SU-DHL-6 (cell line): Measurements from ENCODE around the gene PLEKHG3.

Experiments
- H2AFZ ChIP-seq: fragments of 200-600 bp; sonication (generic); 2 replicates; pipeline ENCODE4 v1.6.1; 2014; ENCODE audit warnings: low read depth, mild to moderate bottlenecking, moderate library complexity, mixed read lengths, antibody characterized with exemption, low read length; ENCODE audit not compliant: severe bottlenecking
- H3F3A ChIP-seq: fragments of 200-600 bp; shearing (Covaris generic); 2 replicates; pipeline ENCODE4 v1.6.0; 2016; ENCODE audit warnings: antibody characterized with exemption, mild to moderate bottlenecking; ENCODE audit not compliant: insufficient read depth
- H3K27ac ChIP-seq: fragments of 200-600 bp; sonication (generic); 2 replicates; pipeline ENCODE4 v1.5.1; 2016; ENCODE audit warnings: low read depth, mild to moderate bottlenecking, low read length, moderate library complexity, mixed read lengths
- H3K27me3 ChIP-seq: fragments of 200-600 bp; sonication (generic), shearing (Covaris generic); 2 replicates; pipeline ENCODE4 v1.6.0; 2014; ENCODE audit warnings: mild to moderate bottlenecking, low read length
- H3K36me3 ChIP-seq: fragments of 200-600 bp; sonication (generic); 2 replicates; pipeline ENCODE4 v1.6.1; 2014; ENCODE audit warnings: mild to moderate bottlenecking, low read length, mixed read lengths
- H3K4me2 ChIP-seq: fragments of 300-600, 200-600 bp; shearing (Covaris generic), sonication (generic); 2 replicates; pipeline ENCODE4 v1.6.0; 2014; ENCODE audit warnings: low read length, low read depth, mild to moderate bottlenecking; ENCODE audit not compliant: poor library complexity, severe bottlenecking
- H3K4me3 ChIP-seq: fragments of 200-600 bp; sonication (generic); 2 replicates; pipeline ENCODE4 v1.5.1; 2014; ENCODE audit warnings: antibody characterized with exemption, low read length, mild to moderate bottlenecking, mixed read lengths; ENCODE audit not compliant: insufficient read depth, poor library complexity, severe bottlenecking
- H3K79me2 ChIP-seq: fragments of 200-600 bp; sonication (generic); 2 replicates; pipeline ENCODE4 v1.6.1; 2014; ENCODE audit warnings: mild to moderate bottlenecking, low read length, moderate library complexity; ENCODE audit not compliant: insufficient read depth
- H3K9ac ChIP-seq: fragments of 200-600 bp; sonication (generic); 2 replicates; pipeline ENCODE4 v1.7.0; 2014; ENCODE audit warnings: mild to moderate bottlenecking, low read length
- H3K9me2 ChIP-seq: fragments of 200-600 bp; sonication (generic); replicated peaks from 2 replicates; pipeline ENCODE4 v1.6.1; 2014; ENCODE audit warnings: low read length; ENCODE audit not compliant: insufficient read depth
- H3K9me3 ChIP-seq: fragments of 200-600 bp; sonication (generic); 2 replicates; pipeline ENCODE4 v1.6.1; 2014; ENCODE audit warnings: low read length, mixed read lengths; ENCODE audit not compliant: insufficient read depth
- H4K20me1 ChIP-seq: fragments of 200-600 bp; sonication (generic); 2 replicates; pipeline ENCODE4 v1.6.1; 2014; ENCODE audit warnings: low read depth, mild to moderate bottlenecking, antibody characterized with exemption, low read length, moderate library complexity, mixed read lengths
- EZH2phosphoT487 ChIP-seq: fragments of 200-600 bp; sonication (generic), shearing (Covaris generic); conservative IDR thresholded peaks from 2 replicates; pipeline ENCODE4 v1.6.1; 2018; ENCODE audit warnings: mild to moderate bottlenecking, antibody characterized with exemption, low read length, moderate library complexity, mixed read lengths
- TF ChIP-seq, protein P1 (sequence below): fragments of 200-600 bp; sonication (generic); IDR thresholded peaks from one replicate; pipeline ENCODE4 v1.5.1; 2017; ENCODE audit warnings: antibody characterized with exemption, mild to moderate bottlenecking, low read length, moderate library complexity; ENCODE audit not compliant: insufficient read depth, poor library complexity, severe bottlenecking

The PLEKHG3 gene

DNA sequence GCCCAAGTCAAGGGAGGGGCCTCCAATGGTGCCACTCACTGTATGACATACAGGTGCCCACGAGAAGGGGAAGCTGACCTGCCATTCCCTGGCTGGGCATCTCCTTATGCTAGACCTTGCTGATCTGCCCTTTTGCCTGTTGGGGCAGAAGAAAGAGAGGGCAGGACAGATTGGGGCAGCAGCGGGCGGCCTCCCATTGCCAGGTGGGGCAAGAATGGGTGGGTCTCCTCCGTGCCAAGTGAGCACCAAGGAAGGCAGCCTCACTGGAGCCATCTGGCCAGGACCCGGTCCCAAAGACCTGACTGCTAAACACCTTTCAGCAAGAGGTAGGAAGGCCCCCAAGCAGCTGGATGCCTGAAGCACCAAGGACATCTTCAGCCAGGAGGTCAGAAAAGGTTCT is 50.5 kb downstream of the PLEKHG3 start:
- no peak for TF ChIP-seq EZH2phosphoT487
- TF ChIP-seq, protein P1, sequence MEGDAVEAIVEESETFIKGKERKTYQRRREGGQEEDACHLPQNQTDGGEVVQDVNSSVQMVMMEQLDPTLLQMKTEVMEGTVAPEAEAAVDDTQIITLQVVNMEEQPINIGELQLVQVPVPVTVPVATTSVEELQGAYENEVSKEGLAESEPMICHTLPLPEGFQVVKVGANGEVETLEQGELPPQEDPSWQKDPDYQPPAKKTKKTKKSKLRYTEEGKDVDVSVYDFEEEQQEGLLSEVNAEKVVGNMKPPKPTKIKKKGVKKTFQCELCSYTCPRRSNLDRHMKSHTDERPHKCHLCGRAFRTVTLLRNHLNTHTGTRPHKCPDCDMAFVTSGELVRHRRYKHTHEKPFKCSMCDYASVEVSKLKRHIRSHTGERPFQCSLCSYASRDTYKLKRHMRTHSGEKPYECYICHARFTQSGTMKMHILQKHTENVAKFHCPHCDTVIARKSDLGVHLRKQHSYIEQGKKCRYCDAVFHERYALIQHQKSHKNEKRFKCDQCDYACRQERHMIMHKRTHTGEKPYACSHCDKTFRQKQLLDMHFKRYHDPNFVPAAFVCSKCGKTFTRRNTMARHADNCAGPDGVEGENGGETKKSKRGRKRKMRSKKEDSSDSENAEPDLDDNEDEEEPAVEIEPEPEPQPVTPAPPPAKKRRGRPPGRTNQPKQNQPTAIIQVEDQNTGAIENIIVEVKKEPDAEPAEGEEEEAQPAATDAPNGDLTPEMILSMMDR = no peak
- Histone ChIP-seq H3K27me3 (no peaks in the 10 kb centered on the region), H3K79me2 (no peaks in the 10 kb centered on the region), H3K9me2 (no peaks in the 10 kb centered on the region), H2AFZ (no peak overlapping the region), H3K27ac (no peak overlapping the region), H3K36me3 (no peaks in the 10 kb centered on the region), H3K9me3 (no peaks in the 10 kb centered on the region), H3K4me2 (no peak overlapping the region), H3K4me3 (no peak overlapping the region), H3K9ac (no peak overlapping the region), H3F3A (no peaks in the 10 kb centered on the region), H4K20me1 (no peaks in the 10 kb centered on the region)

DNA sequence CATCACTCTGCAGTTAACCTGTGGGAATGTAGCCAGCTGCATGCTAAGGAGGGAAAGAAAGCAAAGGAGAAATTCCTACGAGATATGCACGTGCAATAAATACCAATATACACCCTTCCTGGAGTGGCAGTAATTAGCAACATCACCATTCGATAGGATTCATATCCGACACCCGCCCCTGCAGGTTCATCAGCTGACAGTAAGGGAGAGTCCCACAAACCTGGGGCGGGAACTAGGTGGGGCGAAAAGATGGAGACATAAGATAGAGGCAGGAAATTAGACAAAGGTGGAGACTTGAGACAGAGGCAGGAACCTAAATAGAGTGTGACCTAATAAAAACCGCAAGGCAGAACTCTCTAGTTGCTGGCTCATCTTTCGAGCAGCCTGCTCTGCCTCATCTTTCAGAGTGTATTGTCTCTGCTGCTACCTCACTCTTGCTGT is 51.6 kb downstream of the PLEKHG3 start:
- no peak overlapping the region for H3K4me2 ChIP-seq
- no peaks in the 10 kb centered on the region for H3K36me3 ChIP-seq
- H3K27ac ChIP-seq = no peak overlapping the region
- TF ChIP-seq, protein P1 = no peak
- TF ChIP-seq EZH2phosphoT487 = no peak
- H3K9me3 ChIP-seq = no peaks in the 10 kb centered on the region
- H2AFZ ChIP-seq = no peak overlapping the region
- no peak overlapping the region for H3K9ac ChIP-seq
- no peaks in the 10 kb centered on the region for H3K79me2 ChIP-seq
- no peak overlapping the region for H3K4me3 ChIP-seq
- H3K27me3 ChIP-seq = no peaks in the 10 kb centered on the region
- H4K20me1 ChIP-seq = no peaks in the 10 kb centered on the region
- H3K9me2 ChIP-seq = no peaks in the 10 kb centered on the region
- no peaks in the 10 kb centered on the region for H3F3A ChIP-seq

DNA sequence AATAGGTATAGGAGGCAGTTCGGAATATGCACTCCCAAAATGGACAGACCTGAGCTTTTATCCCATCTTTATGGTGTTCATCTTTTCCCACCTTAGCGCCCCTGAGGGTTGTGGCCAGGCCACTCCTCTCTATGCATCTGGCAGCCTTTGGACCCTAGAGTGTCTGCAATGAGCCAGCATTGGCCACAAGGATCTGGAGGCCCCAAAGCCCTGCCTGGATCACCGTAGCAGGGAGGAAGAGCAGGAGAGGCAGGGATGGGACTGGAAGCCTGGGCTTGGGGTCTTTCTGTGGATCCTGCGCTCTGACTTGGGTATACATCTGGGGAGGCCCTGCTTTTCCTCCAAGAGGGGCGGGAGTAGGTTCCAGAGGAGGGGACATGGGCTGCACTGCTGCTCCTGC is 52.5 kb downstream of the PLEKHG3 start:
- Histone ChIP-seq H3K36me3 (no peaks in the 10 kb centered on the region), H4K20me1 (no peaks in the 10 kb centered on the region), H3K27me3 (no peaks in the 10 kb centered on the region), H2AFZ (no peak overlapping the region), H3K9me2 (no peaks in the 10 kb centered on the region), H3K27ac (no peak overlapping the region), H3K4me2 (no peak overlapping the region), H3K4me3 (no peak overlapping the region), H3F3A (no peaks in the 10 kb centered on the region), H3K9ac (no peak overlapping the region), H3K9me3 (no peaks in the 10 kb centered on the region), H3K79me2 (no peaks in the 10 kb centered on the region)
- TF ChIP-seq, protein P1 = no peak
- no peak for TF ChIP-seq EZH2phosphoT487

DNA sequence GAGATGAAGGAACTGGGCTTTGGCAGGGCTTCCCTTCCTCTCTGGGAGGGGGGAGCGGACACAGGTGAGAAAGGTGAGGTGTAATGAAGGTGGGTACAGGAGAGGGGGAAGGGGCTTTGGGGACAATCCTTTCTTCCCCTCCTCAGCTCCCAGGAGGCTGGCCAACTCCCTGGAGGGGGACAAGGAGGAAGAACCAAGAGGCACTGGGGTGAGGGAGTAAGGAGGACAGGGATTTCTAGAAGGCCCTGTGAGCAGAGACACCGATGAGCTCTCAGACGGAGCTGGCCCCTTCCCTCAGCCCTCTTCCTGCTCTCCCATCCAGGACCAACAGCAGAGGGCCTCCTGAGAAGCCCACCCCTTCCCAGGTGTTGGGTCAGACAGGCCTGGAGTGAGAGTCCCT is 53.4 kb downstream of the PLEKHG3 start:
- Histone ChIP-seq H3K4me3 (no peak overlapping the region), H3K27ac (no peak overlapping the region), H3K36me3 (no peaks in the 10 kb centered on the region), H3K27me3 (no peaks in the 10 kb centered on the region), H3K79me2 (no peaks in the 10 kb centered on the region), H3F3A (no peaks in the 10 kb centered on the region), H4K20me1 (no peaks in the 10 kb centered on the region), H3K9ac (no peak overlapping the region), H3K4me2 (no peak overlapping the region), H3K9me2 (no peaks in the 10 kb centered on the region), H3K9me3 (no peaks in the 10 kb centered on the region), H2AFZ (no peak overlapping the region)
- TF ChIP-seq, protein P1 = no peak
- no peak for TF ChIP-seq EZH2phosphoT487
